ENCODE results near the gene JOSD1.
"Not testable (repeated sequence)": the region's sequence is repeated elsewhere in the genome, so short reads cannot be mapped to it uniquely, and the experiment has no call there.

The JOSD1 gene

GRCh38 chr22:38675833-38676232 is 24.9 kb downstream of the JOSD1 start:
- DNase-seq = no peak

GRCh38 chr22:38674888-38675287 is 25.9 kb downstream of the JOSD1 start:
- DNase-seq = no peak

GRCh38 chr22:38657045-38657909 is 43.5 kb downstream of the JOSD1 start:
- peak; percentile 17 to 25 for DNase-seq

GRCh38 chr22:38656256-38657044 is 44.3 kb downstream of the JOSD1 start, which contains the start of the genes CBY1 and FAM227A:
CBY1 (plus strand) TSS chr22:38656638; CDS start chr22:38668055, 11,417 bp downstream.
FAM227A (minus strand) TSS chr22:38656392; CDS start chr22:38650168, 6,224 bp downstream.
- DNase-seq = peak; percentile 81 to 82

- no peak for DNase-seq
Observed at GRCh38 chr22:38655519-38656255, 45.1 kb downstream of the JOSD1 start.

- no peak for DNase-seq
Observed at GRCh38 chr22:38653741-38654140, 47.0 kb downstream of the JOSD1 start.

GRCh38 chr22:38652859-38653258 is 47.9 kb downstream of the JOSD1 start:
- DNase-seq = no peak

GRCh38 chr22:38649841-38650522 is 50.8 kb downstream of the JOSD1 start:
- no peak for DNase-seq

- no peak for DNase-seq
Observed at GRCh38 chr22:38645430-38645829, 55.3 kb downstream of the JOSD1 start.

GRCh38 chr22:38644245-38644644 is 56.5 kb downstream of the JOSD1 start:
- DNase-seq = not testable (repeated sequence)

GRCh38 chr22:38641476-38642040 is 59.2 kb downstream of the JOSD1 start:
- DNase-seq = no peak

GRCh38 chr22:38638728-38639127 is 62.0 kb downstream of the JOSD1 start:
- no peak for DNase-seq

- DNase-seq = no peak
Observed at GRCh38 chr22:38638216-38638615, 62.5 kb downstream of the JOSD1 start.

All from stimulated activated CD4-positive, alpha-beta T cell treated with anti-CD3 and anti-CD28 coated beads, Interleukin-2, amount 100 ng/mL, for 48 hours (primary cell).